Measurements from ENCODE around the gene SUFU.

SUFU gene

DNA sequence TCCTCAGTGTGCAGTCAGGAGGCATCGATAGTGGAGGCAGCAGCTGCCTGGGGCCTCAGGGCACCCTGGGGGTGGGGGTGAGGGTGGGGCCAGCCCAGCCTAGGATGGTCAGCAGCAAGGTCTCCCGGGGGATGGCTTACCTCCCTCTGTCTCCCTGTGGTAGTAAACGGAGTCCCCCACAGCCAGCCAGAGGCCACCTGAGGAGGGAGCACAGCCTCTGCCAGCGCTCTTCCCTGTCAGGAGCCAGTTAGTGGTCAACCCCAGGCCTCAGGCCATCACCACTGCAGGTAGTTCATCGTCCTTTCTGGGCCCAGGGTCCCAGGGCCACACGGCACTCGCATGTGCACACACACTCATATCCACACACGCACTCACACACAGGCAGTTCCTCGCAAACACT, 23.4 kb upstream of the SUFU start:
- Histone ChIP-seq H3K79me2 (ENCODE audit: insufficient read depth, low read length) (no peaks in the 10 kb centered on the region), H3K4me3 (ENCODE audit: insufficient read depth, low read length, poor library complexity, severe bottlenecking) (no peak overlapping the region), H3K9me3 (ENCODE audit: insufficient read depth, low read length) (no peaks in the 10 kb centered on the region), H3K4me2 (ENCODE audit: low read depth, low read length, poor library complexity, severe bottlenecking) (no peak overlapping the region), H2AFZ (ENCODE audit: low read depth, low read length, severe bottlenecking) (no peak overlapping the region), H3K36me3 (ENCODE audit: low read length) (no peaks in the 10 kb centered on the region), H3K9me2 (replicated peaks; ENCODE audit: insufficient read depth, low read length) (no peaks in the 10 kb centered on the region), H3K27me3 (ENCODE audit: low read length) (no peaks in the 10 kb centered on the region), H3F3A (ENCODE audit: insufficient read depth) (no peaks in the 10 kb centered on the region), H4K20me1 (ENCODE audit: low read depth, low read length) (no peaks in the 10 kb centered on the region), H3K27ac (ENCODE audit: low read depth, low read length) (no peak overlapping the region), H3K9ac (ENCODE audit: low read length) (no peak overlapping the region)
- no peak for TF ChIP-seq CTCF (IDR thresholded peaks at IDR 0.05; ENCODE audit: insufficient read depth, low read length, poor library complexity, severe bottlenecking)
- TF ChIP-seq EZH2phosphoT487 (conservative IDR thresholded peaks at IDR 0.05; ENCODE audit: low read length): no peak

- Histone ChIP-seq H3K36me3 (ENCODE audit: low read length) (0 out of 2 replicates have a peak, but pooled peaks cover 4% of the 10 kb centered on the region), H3K79me2 (ENCODE audit: insufficient read depth, low read length) (no peaks in the 10 kb centered on the region), H2AFZ (ENCODE audit: low read depth, low read length, severe bottlenecking) (no peak overlapping the region), H3K9me2 (replicated peaks; ENCODE audit: insufficient read depth, low read length) (no peaks in the 10 kb centered on the region), H3K4me2 (ENCODE audit: low read depth, low read length, poor library complexity, severe bottlenecking) (no peak overlapping the region), H3K27ac (ENCODE audit: low read depth, low read length) (no peak overlapping the region), H3K4me3 (ENCODE audit: insufficient read depth, low read length, poor library complexity, severe bottlenecking) (no peak overlapping the region), H3K9me3 (ENCODE audit: insufficient read depth, low read length) (no peaks in the 10 kb centered on the region), H3F3A (ENCODE audit: insufficient read depth) (no peaks in the 10 kb centered on the region), H3K9ac (ENCODE audit: low read length) (no peak overlapping the region), H4K20me1 (ENCODE audit: low read depth, low read length) (no peaks in the 10 kb centered on the region), H3K27me3 (ENCODE audit: low read length) (no peaks in the 10 kb centered on the region)
- TF ChIP-seq CTCF (IDR thresholded peaks at IDR 0.05; ENCODE audit: insufficient read depth, low read length, poor library complexity, severe bottlenecking) (no peak), EZH2phosphoT487 (conservative IDR thresholded peaks at IDR 0.05; ENCODE audit: low read length) (no peak)
These were observed 19.8 kb upstream of the SUFU start for GRCh38 chr10:102484021-102484420.

- Histone ChIP-seq H4K20me1 (ENCODE audit: low read depth, low read length) (no peaks in the 10 kb centered on the region), H3K9me2 (replicated peaks; ENCODE audit: insufficient read depth, low read length) (no peaks in the 10 kb centered on the region), H3K9ac (ENCODE audit: low read length) (no peak overlapping the region), H3K36me3 (ENCODE audit: low read length) (0 out of 2 replicates have a peak, but pooled peaks cover 5% of the 10 kb centered on the region), H3F3A (ENCODE audit: insufficient read depth) (no peaks in the 10 kb centered on the region), H3K4me3 (ENCODE audit: insufficient read depth, low read length, poor library complexity, severe bottlenecking) (no peak overlapping the region), H3K4me2 (ENCODE audit: low read depth, low read length, poor library complexity, severe bottlenecking) (no peak overlapping the region), H3K27ac (ENCODE audit: low read depth, low read length) (no peak overlapping the region), H3K9me3 (ENCODE audit: insufficient read depth, low read length) (no peaks in the 10 kb centered on the region), H2AFZ (ENCODE audit: low read depth, low read length, severe bottlenecking) (no peak overlapping the region), H3K79me2 (ENCODE audit: insufficient read depth, low read length) (peaks cover 1% of the 10 kb centered on the region; the same call in 1 of the 2 replicates), H3K27me3 (ENCODE audit: low read length) (no peaks in the 10 kb centered on the region)
- TF ChIP-seq EZH2phosphoT487 (conservative IDR thresholded peaks at IDR 0.05; ENCODE audit: low read length): no peak
- TF ChIP-seq CTCF (IDR thresholded peaks at IDR 0.05; ENCODE audit: insufficient read depth, low read length, poor library complexity, severe bottlenecking): no peak
These were observed 18.5 kb upstream of the SUFU start for GRCh38 chr10:102485093-102485784.

All from SU-DHL-6 (cell line).